ENCODE measurements around the gene TLE5.

TLE5 gene, protein sequence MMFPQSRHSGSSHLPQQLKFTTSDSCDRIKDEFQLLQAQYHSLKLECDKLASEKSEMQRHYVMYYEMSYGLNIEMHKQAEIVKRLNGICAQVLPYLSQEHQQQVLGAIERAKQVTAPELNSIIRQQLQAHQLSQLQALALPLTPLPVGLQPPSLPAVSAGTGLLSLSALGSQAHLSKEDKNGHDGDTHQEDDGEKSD

GRCh38 chr19:3062165-3063105, at the start of gene TLE5:
Gene TLE5, minus strand, starts transcription at chr19:3062495. Its CDS starts 295 bp downstream, at chr19:3062200.
- DNase-seq = peak; percentile 33 to 70 (median 62)

GRCh38 chr19:3111586-3112247, 49.4 kb upstream of the TLE5 start:
- no peak for DNase-seq

DNA sequence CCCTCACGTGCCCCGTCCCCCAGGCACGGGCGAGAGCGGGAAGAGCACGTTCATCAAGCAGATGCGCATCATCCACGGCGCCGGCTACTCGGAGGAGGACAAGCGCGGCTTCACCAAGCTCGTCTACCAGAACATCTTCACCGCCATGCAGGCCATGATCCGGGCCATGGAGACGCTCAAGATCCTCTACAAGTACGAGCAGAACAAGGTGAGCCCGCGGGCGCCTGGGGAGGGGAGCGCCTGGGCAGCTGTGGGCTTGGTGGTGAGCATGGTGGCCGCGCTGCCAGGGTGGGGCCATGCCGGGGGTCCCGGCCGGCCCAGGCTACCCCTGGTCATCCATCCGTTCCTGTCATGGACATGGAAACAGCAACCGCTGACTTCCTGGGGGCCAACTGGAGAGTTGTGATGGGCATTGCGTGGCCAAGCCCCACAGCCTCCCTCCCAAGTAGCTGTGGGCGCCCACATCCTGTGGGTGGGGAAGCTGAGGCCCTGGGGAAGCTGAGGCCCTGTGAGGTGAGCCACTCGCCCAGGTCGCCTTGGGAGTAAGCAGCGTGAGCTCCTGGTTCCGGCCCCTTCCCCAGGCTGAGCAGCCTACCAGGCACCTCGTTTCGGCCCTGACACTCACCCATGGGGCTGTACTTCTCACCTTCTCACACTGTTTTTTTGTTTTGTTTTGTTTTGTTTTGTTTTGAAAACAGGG, 48.0 kb upstream of the TLE5 start:
- DNase-seq = no peak

DNA sequence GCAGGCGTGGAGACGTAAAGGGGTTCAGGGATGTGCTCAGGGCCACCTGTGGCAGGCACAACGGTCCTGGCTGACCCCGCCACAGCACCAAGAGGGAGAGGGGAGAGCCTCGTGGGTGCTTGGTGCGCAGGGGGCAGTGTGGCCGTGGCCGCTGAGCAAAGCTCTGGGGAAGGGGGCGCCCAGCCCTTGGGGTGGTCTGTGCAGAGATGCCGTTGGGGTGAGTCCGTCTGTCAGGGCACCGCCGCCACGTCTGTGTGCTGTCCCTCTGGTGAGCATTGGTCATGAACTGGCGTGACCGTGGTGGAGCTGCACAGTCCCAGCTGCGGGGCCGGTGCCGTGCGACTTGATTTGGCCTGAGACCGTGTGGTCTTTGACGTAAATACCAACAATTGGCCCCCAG, 47.2 kb upstream of the TLE5 start:
- no peak for DNase-seq

DNA sequence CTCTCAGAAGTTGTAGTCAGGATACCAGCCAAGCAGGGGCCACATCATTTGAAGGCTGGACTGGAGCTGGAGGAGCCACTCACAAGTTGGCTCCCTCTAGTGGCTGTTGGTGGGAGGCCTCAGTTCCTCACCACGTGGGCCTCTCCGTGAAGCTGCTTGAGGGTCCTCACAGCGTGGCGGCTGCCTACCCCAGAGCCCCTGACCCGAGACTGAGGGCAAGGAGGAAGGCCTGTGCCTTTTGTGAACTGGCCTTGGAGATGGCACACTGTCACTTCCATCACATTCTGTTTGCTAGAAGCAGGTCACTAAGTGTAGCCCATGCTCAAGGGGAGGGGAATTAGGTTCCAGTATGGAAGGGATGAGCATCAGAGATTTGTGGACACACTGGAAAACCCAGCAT, 46.5 kb upstream of the TLE5 start:
- peak; percentile 41 to 68 (median 50) for DNase-seq

DNA sequence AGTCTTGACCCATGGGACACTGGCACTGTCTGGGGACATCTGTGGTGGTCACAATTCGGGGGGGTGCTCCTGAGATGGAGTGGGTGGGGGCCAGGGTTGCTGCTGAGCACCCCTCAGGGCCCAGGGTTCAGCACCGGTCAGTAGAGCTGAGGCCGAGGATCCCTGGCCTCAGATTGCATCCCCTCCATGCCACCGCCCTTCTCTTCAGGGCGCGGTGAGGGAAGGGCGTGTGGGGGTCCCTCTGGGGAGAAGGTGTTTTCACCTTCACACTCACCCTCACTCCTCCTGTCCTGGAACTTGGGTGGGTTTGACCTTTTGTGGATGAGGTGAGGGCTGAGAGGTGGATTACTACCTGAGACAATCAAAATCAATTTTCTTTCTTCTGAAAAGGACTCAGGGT, 45.4 kb upstream of the TLE5 start:
- no peak for DNase-seq

- no peak for DNase-seq
Measured at GRCh38 chr19:3106509-3107141, 44.3 kb upstream of the TLE5 start.

DNA sequence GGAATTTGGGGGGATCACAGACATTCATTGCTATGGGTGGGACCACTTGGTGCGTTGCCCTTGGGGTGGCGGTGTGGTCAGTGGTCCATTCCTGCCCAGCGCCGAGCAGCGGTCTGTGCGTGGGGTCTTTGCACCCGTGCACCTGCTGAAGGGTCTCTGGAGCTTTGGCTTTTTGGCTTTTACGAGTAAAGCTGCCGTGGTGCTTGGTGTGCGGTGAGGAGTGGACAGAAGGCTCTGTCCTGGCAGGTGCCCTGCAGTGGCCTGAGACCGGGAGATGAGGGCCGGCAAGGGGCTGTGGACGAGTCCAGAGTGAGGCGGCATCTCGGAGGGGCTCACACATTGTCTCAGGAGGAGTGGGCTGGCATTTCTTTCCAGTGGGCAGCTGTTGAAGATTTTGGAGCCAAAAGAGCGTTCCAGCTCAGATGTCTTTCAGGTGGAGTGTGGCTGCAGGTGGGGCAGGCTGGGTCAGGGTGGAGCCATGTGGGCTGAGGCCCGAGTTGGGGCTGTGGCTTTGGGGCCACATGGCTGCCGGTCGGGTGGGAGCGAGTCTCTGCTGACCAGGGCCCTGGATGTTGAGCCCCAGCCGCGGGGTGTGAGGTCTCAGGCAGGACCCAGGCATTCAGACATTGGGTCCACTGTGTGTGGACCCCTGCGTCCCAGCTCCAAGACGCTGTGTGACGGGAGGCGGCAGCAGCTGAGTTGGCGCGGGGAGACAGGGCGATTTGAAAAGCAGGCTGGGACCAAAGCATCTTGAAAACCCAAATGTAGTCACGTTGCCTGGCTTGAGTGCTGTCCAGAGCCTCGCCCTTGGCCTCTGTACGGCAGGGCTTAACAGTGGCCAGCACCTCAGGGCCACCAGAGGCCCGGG, 43.6 kb upstream of the TLE5 start:
- DNase-seq = no peak

DNA sequence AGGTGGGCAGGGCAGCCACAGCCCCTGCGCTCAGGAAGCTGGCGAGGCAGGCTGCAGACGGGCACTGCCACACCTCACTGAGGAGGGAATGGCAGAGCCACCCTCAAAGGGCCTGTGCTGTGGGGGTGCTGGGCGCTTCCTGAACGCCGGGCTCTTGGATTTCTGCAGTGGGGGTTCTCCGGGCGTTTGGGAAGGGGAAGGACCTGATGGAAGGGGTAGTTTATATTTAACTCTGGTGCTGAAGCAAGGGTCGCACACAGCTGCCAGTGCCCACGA, 42.4 kb upstream of the TLE5 start:
- DNase-seq = no peak

DNA sequence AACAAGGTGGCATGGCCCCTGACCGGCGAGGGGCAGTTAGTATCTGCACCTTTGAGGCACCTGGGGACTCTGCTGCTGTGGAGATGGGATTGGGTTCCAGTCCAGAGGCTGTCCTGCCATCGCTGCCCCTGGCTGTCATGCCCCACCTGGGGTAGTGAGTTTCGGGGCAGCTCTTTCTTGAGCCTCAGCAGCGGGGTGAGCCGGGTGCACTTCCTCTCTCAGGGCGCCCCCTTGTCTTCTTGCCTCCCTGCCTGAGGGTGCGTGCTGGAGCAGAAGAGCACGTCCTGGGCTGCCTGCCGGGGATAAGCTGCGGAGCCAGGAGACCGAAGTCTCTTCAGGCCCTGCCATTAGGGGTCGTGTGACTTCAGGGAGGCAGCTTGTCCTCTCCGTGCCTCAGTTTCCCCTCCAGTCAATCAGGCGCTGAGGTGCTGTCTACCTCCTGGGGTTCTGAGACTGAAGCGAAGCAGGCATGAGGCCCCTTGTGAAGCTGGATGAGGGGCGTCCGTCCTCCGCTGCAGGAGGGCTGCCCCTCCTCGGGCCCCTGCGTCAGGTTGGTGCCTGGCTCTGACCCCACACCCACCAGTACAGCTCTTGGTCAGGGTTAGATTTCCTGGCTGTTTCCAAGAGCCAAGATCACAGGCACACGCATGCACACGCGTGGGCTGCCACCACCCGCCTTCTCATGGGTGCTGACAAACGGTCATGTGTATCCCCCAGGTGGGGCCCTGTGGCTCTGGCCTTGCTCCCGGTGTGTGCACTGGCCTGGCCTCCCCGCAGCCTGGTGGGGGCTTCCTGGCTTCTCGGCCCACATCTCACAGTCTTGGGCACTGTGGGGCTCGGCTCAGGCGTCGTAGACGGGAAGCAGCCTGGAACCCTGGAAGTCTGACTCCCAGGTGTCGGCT, 40.2 kb upstream of the TLE5 start:
- no peak for DNase-seq

DNA sequence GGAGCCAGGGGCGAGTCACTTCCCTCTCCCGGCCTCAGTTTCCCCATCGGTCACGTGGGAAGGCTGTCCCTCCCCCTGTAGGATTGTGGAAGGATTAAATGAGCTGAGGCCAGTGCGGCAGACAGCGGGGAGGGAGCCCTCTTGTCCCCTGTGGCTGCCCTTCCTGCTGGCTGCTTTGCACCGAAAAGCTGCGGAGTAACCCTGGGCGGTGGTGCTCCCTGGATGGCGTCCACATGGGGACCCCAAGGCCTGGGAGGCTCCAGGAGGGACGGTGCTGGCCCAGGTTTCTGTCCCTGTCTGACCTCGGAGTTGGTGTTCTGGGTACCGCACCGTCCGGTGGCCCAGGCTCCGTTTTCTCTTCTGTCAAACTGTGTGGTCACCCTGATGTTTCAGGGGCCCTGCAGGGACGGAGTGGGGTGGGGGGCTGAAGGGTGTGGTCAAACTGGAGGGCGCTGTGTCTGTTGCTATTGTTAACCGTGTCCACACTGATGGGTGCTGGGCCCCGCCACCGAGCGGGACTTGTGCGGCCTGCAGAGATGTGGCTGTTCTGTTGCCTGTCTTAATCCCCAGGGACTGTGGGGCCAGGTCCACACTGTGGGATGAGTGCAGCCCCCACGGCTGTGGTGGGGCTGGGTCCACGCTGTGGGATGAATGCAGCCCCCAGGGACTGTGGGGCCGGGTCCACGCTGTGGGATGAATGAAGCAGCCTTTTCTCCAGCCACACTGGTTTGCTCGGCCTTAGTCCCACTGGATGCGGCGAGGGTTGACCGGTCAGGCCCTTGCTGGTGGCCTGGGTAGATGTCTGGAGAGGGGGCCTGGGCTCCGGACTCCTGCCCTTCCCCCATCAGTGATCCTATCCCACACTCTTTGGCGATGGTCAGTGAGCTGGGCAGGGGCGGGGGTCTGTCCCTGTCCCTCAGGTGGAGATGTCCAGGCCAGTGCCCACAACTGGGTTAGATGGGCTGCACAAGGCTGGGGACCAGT, 38.7 kb upstream of the TLE5 start:
- no peak for DNase-seq

DNA sequence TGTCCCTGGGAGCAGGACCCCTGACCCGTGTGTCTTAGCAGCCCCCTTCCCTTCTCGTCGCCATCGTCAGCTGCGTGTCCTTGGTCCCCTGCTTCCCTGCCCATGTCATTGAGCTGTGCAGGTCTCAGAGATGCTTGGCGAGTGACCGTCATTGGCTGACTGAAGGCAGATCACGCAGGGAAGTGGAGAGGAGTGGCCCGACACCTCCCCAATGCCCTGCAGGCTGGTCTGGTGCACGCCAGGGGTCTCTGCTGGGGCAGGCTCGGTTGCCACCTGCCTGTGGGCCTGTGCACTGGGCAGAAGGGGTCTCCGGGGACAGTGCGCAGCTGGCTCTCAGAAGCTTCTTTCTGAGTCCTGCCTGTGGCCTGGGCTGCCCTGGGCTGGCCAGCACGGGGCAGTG, 38.0 kb upstream of the TLE5 start:
- DNase-seq = no peak

- no peak for DNase-seq
Measured at GRCh38 chr19:3099347-3100145, 37.3 kb upstream of the TLE5 start.

- DNase-seq = no peak
Measured at GRCh38 chr19:3098515-3099346, 36.4 kb upstream of the TLE5 start.

DNA sequence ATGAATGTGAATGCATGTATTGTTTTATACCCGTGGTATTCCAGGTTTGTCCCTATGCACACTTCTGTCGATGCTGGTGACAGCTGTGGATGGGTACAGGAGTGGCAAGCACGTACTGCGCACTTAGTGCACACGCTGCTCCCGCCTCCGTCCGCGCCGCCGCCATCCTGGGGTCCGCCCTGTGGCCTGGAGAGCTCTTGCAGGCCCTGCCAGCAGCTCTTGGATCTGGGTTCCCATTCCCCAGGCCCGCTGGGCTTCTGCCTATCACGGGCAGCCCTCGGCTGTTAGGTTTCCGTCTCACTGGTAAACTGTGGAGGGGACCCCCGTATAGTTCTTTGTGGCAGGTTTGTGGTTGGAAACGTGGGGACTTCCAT, 35.8 kb upstream of the TLE5 start:
- no peak for DNase-seq

DNA sequence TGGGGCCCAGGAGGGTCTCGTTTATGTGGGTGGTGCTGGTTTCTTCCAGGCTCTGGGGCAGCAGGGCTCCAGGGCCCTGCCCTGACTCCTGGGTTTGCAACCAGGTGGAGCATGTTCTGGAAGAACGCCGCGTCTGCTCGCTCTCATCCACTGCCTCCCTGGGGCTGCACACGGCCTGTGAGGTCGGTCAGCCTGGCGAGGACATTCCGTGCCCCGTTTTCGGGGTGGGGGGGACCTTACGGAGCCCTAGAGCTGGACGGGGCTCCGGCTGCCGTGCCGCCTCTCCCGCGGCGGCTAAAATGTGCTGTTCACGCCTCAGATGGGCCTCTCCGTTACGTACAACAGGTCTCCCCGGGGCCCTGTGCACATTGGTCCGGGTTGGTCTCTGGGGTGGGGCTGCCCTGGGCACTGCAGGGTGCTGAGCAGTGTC, 35.2 kb upstream of the TLE5 start:
- DNase-seq = no peak

- DNase-seq = no peak
Measured at GRCh38 chr19:3096902-3097326, 34.6 kb upstream of the TLE5 start.
